HepG2 (cell line): ENCODE results near the gene IRF2BPL. TPM values are rescaled to one million over a fixed set of nuclear protein-coding genes. Genes with fewer than 3 reads are reported as not detected.

Source experiments
- AKAP8 ChIP-seq: sonication (generic); formaldehyde crosslinking; IDR thresholded peaks from 2 replicates; pipeline ENCODE4 v1.5.1; 2020; ENCODE audit warnings: mild to moderate bottlenecking, missing genetic modification reagents
- GATA4 ChIP-seq: sonication (generic); IDR thresholded peaks from 2 replicates; pipeline ENCODE4 v1.6.1; 2016; ENCODE audit warnings: antibody characterized with exemption, low read depth, borderline replicate concordance
- HDAC2 ChIP-seq: sonication (generic); formaldehyde crosslinking; IDR thresholded peaks from 2 replicates; pipeline ENCODE4 v1.4.0; 2020; ENCODE audit warnings: missing genetic modification reagents
- MAFG ChIP-seq: sonication (generic); formaldehyde crosslinking; IDR thresholded peaks from 2 replicates; pipeline ENCODE4 v1.5.1; 2020; ENCODE audit warnings: mild to moderate bottlenecking, missing genetic modification reagents
- MLXIP ChIP-seq: sonication (generic); formaldehyde crosslinking; IDR thresholded peaks from 2 replicates; pipeline ENCODE4 v1.9.0; 2021; ENCODE audit warnings: missing genetic modification reagents, borderline replicate concordance
- MTF1 ChIP-seq: sonication (generic); formaldehyde crosslinking; IDR thresholded peaks from 2 replicates; pipeline ENCODE4 v1.5.0; 2020; ENCODE audit warnings: missing genetic modification reagents
- NAIF1 ChIP-seq: sonication (generic); formaldehyde crosslinking; IDR thresholded peaks from 2 replicates; pipeline ENCODE4 v1.5.0; 2020; ENCODE audit warnings: mild to moderate bottlenecking, missing genetic modification reagents, borderline replicate concordance
- NONO ChIP-seq, 2 experiments: fragments of 450-650 bp in 1 of 2; sonication (generic) in 1 of 2; formaldehyde crosslinking in 1 of 2; IDR thresholded peaks in 1 of 2; conservative IDR thresholded peaks in 1 of 2; 2 replicates each; pipeline versions ENCODE4 v1.6.1 to v1.8.0; 2017 to 2022; ENCODE audit warnings: mild to moderate bottlenecking in 1 of 2, missing genetic modification reagents in 1 of 2, moderate library complexity in 1 of 2
- NR3C1 ChIP-seq: sonication (generic); formaldehyde crosslinking; IDR thresholded peaks from 2 replicates; pipeline ENCODE4 v1.4.0; 2020; ENCODE audit warnings: missing genetic modification reagents
- POLR2AphosphoS5 ChIP-seq: IDR thresholded peaks from 2 replicates; pipeline ENCODE4 v1.6.1; 2012; ENCODE audit warnings: low read depth, low read length
- U2AF1 ChIP-seq: fragments of 200-400 bp; formaldehyde crosslinking; optimal IDR thresholded peaks from 2 replicates; pipeline ENCODE3; 2017; ENCODE audit warnings: mild to moderate bottlenecking, low read depth, low read length
- YEATS2 ChIP-seq: sonication (generic); formaldehyde crosslinking; IDR thresholded peaks from 2 replicates; pipeline ENCODE4 v1.4.0; 2020; ENCODE audit warnings: missing genetic modification reagents, borderline replicate concordance
- ZBTB21 ChIP-seq: sonication (generic); formaldehyde crosslinking; IDR thresholded peaks from 2 replicates; pipeline ENCODE4 v1.4.0; 2020; ENCODE audit warnings: missing genetic modification reagents
- ZBTB3 ChIP-seq: sonication (generic); formaldehyde crosslinking; IDR thresholded peaks from 2 replicates; pipeline ENCODE4 v1.4.0; 2020; ENCODE audit warnings: low read depth, mild to moderate bottlenecking, moderate library complexity, missing genetic modification reagents, borderline replicate concordance
- ZFP36L1 ChIP-seq: sonication (generic); formaldehyde crosslinking; IDR thresholded peaks from 2 replicates; pipeline ENCODE4 v1.8.0; 2022; ENCODE audit warnings: mild to moderate bottlenecking, missing genetic modification reagents, moderate library complexity
- ZMAT5 ChIP-seq: sonication (generic); formaldehyde crosslinking; IDR thresholded peaks from 2 replicates; pipeline ENCODE4 v1.5.0; 2020; ENCODE audit warnings: mild to moderate bottlenecking, low read depth, missing genetic modification reagents, borderline replicate concordance
- ZNF101 ChIP-seq: sonication (generic); formaldehyde crosslinking; IDR thresholded peaks from 2 replicates; pipeline ENCODE4 v1.4.0; 2020; ENCODE audit warnings: mild to moderate bottlenecking, low read depth, missing genetic modification reagents, borderline replicate concordance
- ZNF292 ChIP-seq: sonication (generic); formaldehyde crosslinking; IDR thresholded peaks from 2 replicates; pipeline ENCODE4 v1.8.1; 2022; ENCODE audit warnings: mild to moderate bottlenecking, low read depth, missing genetic modification reagents, borderline replicate concordance
- ZNF513 ChIP-seq: sonication (generic); formaldehyde crosslinking; conservative IDR thresholded peaks from 2 replicates; pipeline ENCODE4 v1.5.0; 2020; ENCODE audit warnings: missing genetic modification reagents
- ZNF660 ChIP-seq: sonication (generic); formaldehyde crosslinking; IDR thresholded peaks from 2 replicates; pipeline ENCODE4 v1.5.1; 2020; ENCODE audit warnings: mild to moderate bottlenecking, low read depth, missing genetic modification reagents, borderline replicate concordance
- ZNF674 ChIP-seq: sonication (generic); formaldehyde crosslinking; IDR thresholded peaks from 2 replicates; pipeline ENCODE4 v1.5.0; 2020; ENCODE audit warnings: low read depth, mild to moderate bottlenecking, missing genetic modification reagents
- ZNF777 ChIP-seq: sonication (generic); formaldehyde crosslinking; IDR thresholded peaks from 2 replicates; pipeline ENCODE4 v1.4.0; 2020; ENCODE audit warnings: missing genetic modification reagents
- ZNF883 ChIP-seq: sonication (generic); formaldehyde crosslinking; IDR thresholded peaks from 2 replicates; pipeline ENCODE4 v1.5.1; 2020; ENCODE audit warnings: mild to moderate bottlenecking, missing genetic modification reagents; ENCODE audit errors: not compliant biosample characterization
- ZSCAN9 ChIP-seq: IDR thresholded peaks from 2 replicates; pipeline ENCODE4 v1.6.1; 2016; ENCODE audit warnings: borderline replicate concordance
- polyA plus RNA-seq, 8 experiments: library from polyadenylated mRNA; depleted of rRNA in 3 of 8; stranded (reverse) in 7 of 8; unstranded in 1 of 8; fragments of >200 nt; fragmentation: Illumina TruSeq in 4 of 8; extraction: Trizol in 4 of 8; gene quantifications; 2 replicates each; pipeline versions ENCODE4 v1.2.1 to v1.2.3, GENCODE V29; 2011 to 2016; ENCODE audit warnings: low read depth in 4 of 8, missing spikeins in 1 of 8, mixed read lengths in 1 of 8; ENCODE audit not compliant: insufficient read depth in 1 of 8
- total RNA-seq, 5 experiments: library from RNA; depleted of rRNA; stranded (reverse); fragments of >200 nt; fragmentation: Illumina TruSeq; extraction: Trizol; gene quantifications; 2 replicates each; pipeline ENCODE4 v1.2.3, GENCODE V29; 2016; ENCODE audit warnings: low read depth in 1 of 5
- TF ChIP-seq, protein P1 (sequence below): IDR thresholded peaks from 2 replicates; pipeline ENCODE4 v1.6.1; 2016; ENCODE audit warnings: missing biosample characterization, missing genetic modification reagents, low read depth

Gene IRF2BPL
- total and polyA plus RNA-seq, 2 of the 13 experiments (the other 11 are each of a cell fraction or from before 2014, with no cell fraction given), result 6.6 to 8.4 TPM

- TF ChIP-seq ZNF101 (CRISPR knock-in tag), result no peak
- no peak for TF ChIP-seq ZNF292 (CRISPR knock-in tag)
- TF ChIP-seq YEATS2 (CRISPR knock-in tag), result no peak
- no peak for TF ChIP-seq MLXIP (CRISPR knock-in tag)
- TF ChIP-seq ZMAT5 (CRISPR knock-in tag), result no peak
- no peak for TF ChIP-seq MTF1
- TF ChIP-seq ZNF674, result no peak
- no peak for TF ChIP-seq ZSCAN9 (CRISPR knock-in tag)
- TF ChIP-seq ZNF777, result no peak
- no peak for TF ChIP-seq ZNF513
- TF ChIP-seq ZNF660 (CRISPR knock-in tag), result no peak
- no peak for TF ChIP-seq AKAP8 (CRISPR knock-in tag)
- TF ChIP-seq ZBTB21, result no peak
- no peak for TF ChIP-seq NAIF1 (CRISPR knock-in tag)
- TF ChIP-seq ZBTB3 (CRISPR knock-in tag), result no peak
- TF ChIP-seq ZFP36L1, result no peak
- no peak for TF ChIP-seq NR3C1 (CRISPR knock-in tag)
- TF ChIP-seq MAFG (CRISPR knock-in tag), result no peak
- TF ChIP-seq NONO (IDR thresholded peaks at IDR 0.05), result no peak
- TF ChIP-seq NONO (CRISPR knock-in tag; conservative IDR thresholded peaks at IDR 0.05), result no peak
- no peak for TF ChIP-seq GATA4
- no peak for TF ChIP-seq ZNF883
- TF ChIP-seq U2AF1, result no peak
- TF ChIP-seq, protein P1, sequence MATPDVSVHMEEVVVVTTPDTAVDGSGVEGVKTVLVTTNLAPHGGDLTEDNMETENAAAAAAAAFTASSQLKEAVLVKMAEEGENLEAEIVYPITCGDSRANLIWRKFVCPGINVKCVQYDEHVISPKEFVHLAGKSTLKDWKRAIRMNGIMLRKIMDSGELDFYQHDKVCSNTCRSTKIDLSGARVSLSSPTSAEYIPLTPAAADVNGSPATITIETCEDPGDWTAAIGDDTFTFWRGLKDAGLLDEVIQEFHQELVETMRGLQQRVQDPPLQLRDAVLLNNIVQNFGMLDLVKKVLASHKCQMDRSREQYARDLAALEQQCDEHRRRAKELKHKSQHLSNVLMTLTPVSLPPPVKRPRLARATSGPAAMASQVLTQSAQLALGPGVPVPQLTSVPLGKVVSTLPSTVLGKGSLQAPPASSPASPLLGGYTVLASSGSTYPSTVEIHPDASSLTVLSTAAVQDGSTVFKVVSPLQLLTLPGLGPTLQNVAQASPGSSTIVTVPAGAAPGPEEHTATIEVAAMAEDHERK, result no peak
- TF ChIP-seq POLR2AphosphoS5, result no peak
- no peak for TF ChIP-seq HDAC2 (CRISPR knock-in tag)
These were observed 14.4 kb downstream of the IRF2BPL start (continued) for GRCh38 chr14:77014004-77014604.
